HepG2 (cell line): ENCODE results near the gene CDKN1A. TPM values are rescaled to one million over a fixed set of nuclear protein-coding genes. Genes with fewer than 3 reads are reported as not detected.
A peak's percentile ranks its signal among the peaks of the same experiment; 100 is the strongest.

Experiments
- ADNP ChIP-seq: sonication (generic); formaldehyde crosslinking; IDR thresholded peaks from 2 replicates; pipeline ENCODE4 v1.4.0; 2020; ENCODE audit warnings: missing genetic modification reagents
- CEBPB ChIP-seq: IDR thresholded peaks from 2 replicates; pipeline ENCODE4 v1.6.1; 2011; ENCODE audit warnings: low read depth, low read length, improper control_type of control experiment, borderline replicate concordance
- E2F1 ChIP-seq: sonication (generic); formaldehyde crosslinking; IDR thresholded peaks from 2 replicates; pipeline ENCODE4 v1.5.0; 2020; ENCODE audit warnings: missing genetic modification reagents
- GPN1 ChIP-seq: sonication (generic); formaldehyde crosslinking; IDR thresholded peaks from 2 replicates; pipeline ENCODE4 v1.5.1; 2020; ENCODE audit warnings: missing genetic modification reagents, borderline replicate concordance
- HDAC2 ChIP-seq: sonication (generic); formaldehyde crosslinking; IDR thresholded peaks from 2 replicates; pipeline ENCODE4 v1.4.0; 2020; ENCODE audit warnings: missing genetic modification reagents
- SOX5 ChIP-seq: IDR thresholded peaks from 2 replicates; pipeline ENCODE4 v1.6.1; 2016; ENCODE audit warnings: borderline replicate concordance
- TEAD2 ChIP-seq: sonication (generic); formaldehyde crosslinking; IDR thresholded peaks from 2 replicates; pipeline ENCODE4 v1.9.0; 2021; ENCODE audit warnings: missing genetic modification reagents
- ZMYM4 ChIP-seq: sonication (generic); formaldehyde crosslinking; IDR thresholded peaks from 2 replicates; pipeline ENCODE4 v1.8.1; 2023; ENCODE audit warnings: mild to moderate bottlenecking, missing genetic modification reagents
- ZNF292 ChIP-seq: sonication (generic); formaldehyde crosslinking; IDR thresholded peaks from 2 replicates; pipeline ENCODE4 v1.8.1; 2022; ENCODE audit warnings: mild to moderate bottlenecking, low read depth, missing genetic modification reagents, borderline replicate concordance
- ZNF496 ChIP-seq: sonication (generic); formaldehyde crosslinking; IDR thresholded peaks from 2 replicates; pipeline ENCODE4 v1.8.1; 2023; ENCODE audit warnings: mild to moderate bottlenecking, moderate library complexity, missing genetic modification reagents; ENCODE audit not compliant: insufficient replicate concordance
- ZNF605 ChIP-seq: sonication (generic); formaldehyde crosslinking; IDR thresholded peaks from 2 replicates; pipeline ENCODE4 v1.8.0; 2022; ENCODE audit warnings: mild to moderate bottlenecking, missing genetic modification reagents
- ZNF776 ChIP-seq: sonication (generic); formaldehyde crosslinking; IDR thresholded peaks from 2 replicates; pipeline ENCODE4 v1.4.0; 2020; ENCODE audit warnings: mild to moderate bottlenecking, missing genetic modification reagents
- polyA plus RNA-seq, 8 experiments: library from polyadenylated mRNA; depleted of rRNA in 3 of 8; stranded (reverse) in 7 of 8; unstranded in 1 of 8; fragments of >200 nt; fragmentation: Illumina TruSeq in 4 of 8; extraction: Trizol in 4 of 8; gene quantifications; 2 replicates each; pipeline versions ENCODE4 v1.2.1 to v1.2.3, GENCODE V29; 2011 to 2016; ENCODE audit warnings: low read depth in 4 of 8, missing spikeins in 1 of 8, mixed read lengths in 1 of 8; ENCODE audit not compliant: insufficient read depth in 1 of 8
- total RNA-seq, 5 experiments: library from RNA; depleted of rRNA; stranded (reverse); fragments of >200 nt; fragmentation: Illumina TruSeq; extraction: Trizol; gene quantifications; 2 replicates each; pipeline ENCODE4 v1.2.3, GENCODE V29; 2016; ENCODE audit warnings: low read depth in 1 of 5
- TF ChIP-seq, protein P1 (sequence below), 2 experiments: sonication (generic) in 1 of 2; formaldehyde crosslinking in 1 of 2; IDR thresholded peaks; 2 replicates each; pipeline versions ENCODE4 v1.6.1 to v1.9.0; 2014 to 2022; ENCODE audit warnings: antibody characterized with exemption in 1 of 2, borderline replicate concordance in 1 of 2, inconsistent platforms in 1 of 2, low read depth in 1 of 2, missing genetic modification reagents in 1 of 2
- TF ChIP-seq, protein P2 (sequence below): sonication (generic); formaldehyde crosslinking; IDR thresholded peaks from 2 replicates; pipeline ENCODE4 v1.4.0; 2020; ENCODE audit warnings: low read depth, mild to moderate bottlenecking, missing genetic modification reagents
- TF ChIP-seq, protein P3 (sequence below), 2 experiments: IDR thresholded peaks; 2 replicates each; pipeline ENCODE4 v1.6.1; 2011 to 2012; ENCODE audit warnings: low read length in 2 of 2, borderline replicate concordance in 1 of 2, low read depth in 1 of 2, mild to moderate bottlenecking in 1 of 2, moderate library complexity in 1 of 2

CDKN1A gene
- total and polyA plus RNA-seq, 2 of the 13 experiments (the other 11 are each of a cell fraction or from before 2014, with no cell fraction given) = 60.7 to 92.1 TPM

DNA sequence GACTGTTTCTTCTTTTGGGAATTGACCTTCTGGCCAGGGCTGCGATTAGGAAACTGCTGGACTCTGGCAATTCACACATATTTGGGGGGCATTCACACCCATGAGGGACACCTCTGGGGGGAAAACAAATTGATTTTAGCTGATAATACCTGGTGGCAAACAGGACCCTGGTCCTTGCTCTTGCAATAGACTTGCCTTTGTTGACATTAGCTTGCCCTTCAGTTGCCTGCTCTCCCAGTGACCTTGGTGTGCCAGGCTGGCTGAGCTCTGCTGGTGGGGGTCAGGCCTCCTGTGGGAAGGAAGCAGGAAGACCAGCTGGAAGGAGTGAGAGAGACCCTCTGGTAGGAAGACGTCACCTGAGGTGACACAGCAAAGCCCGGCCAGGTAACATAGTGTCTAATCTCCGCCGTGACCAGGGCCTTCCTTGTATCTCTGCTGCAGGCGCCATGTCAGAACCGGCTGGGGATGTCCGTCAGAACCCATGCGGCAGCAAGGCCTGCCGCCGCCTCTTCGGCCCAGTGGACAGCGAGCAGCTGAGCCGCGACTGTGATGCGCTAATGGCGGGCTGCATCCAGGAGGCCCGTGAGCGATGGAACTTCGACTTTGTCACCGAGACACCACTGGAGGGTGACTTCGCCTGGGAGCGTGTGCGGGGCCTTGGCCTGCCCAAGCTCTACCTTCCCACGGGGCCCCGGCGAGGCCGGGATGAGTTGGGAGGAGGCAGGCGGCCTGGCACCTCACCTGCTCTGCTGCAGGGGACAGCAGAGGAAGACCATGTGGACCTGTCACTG lies 5.3 kb downstream of the CDKN1A start (continued):
- peak; percentile 66; the same call in 1 of the 2 replicates for TF ChIP-seq ZNF292 (CRISPR knock-in tag)
- no peak for TF ChIP-seq TEAD2
- TF ChIP-seq, protein P1, sequence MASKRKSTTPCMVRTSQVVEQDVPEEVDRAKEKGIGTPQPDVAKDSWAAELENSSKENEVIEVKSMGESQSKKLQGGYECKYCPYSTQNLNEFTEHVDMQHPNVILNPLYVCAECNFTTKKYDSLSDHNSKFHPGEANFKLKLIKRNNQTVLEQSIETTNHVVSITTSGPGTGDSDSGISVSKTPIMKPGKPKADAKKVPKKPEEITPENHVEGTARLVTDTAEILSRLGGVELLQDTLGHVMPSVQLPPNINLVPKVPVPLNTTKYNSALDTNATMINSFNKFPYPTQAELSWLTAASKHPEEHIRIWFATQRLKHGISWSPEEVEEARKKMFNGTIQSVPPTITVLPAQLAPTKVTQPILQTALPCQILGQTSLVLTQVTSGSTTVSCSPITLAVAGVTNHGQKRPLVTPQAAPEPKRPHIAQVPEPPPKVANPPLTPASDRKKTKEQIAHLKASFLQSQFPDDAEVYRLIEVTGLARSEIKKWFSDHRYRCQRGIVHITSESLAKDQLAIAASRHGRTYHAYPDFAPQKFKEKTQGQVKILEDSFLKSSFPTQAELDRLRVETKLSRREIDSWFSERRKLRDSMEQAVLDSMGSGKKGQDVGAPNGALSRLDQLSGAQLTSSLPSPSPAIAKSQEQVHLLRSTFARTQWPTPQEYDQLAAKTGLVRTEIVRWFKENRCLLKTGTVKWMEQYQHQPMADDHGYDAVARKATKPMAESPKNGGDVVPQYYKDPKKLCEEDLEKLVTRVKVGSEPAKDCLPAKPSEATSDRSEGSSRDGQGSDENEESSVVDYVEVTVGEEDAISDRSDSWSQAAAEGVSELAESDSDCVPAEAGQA (IDR thresholded peaks at IDR 0.05; ENCODE audit: low read depth) = peak; percentile 12; the same call in 1 of the 2 replicates
- TF ChIP-seq, protein P1 (CRISPR knock-in tag; IDR thresholded peaks at IDR 0.05; ENCODE audit: borderline replicate concordance) = no peak
- TF ChIP-seq SOX5 (CRISPR knock-in tag) = peak; percentile 55; the same call in 1 of the 2 replicates
- TF ChIP-seq GPN1 (CRISPR knock-in tag) = no peak
- peak; percentile 97 for TF ChIP-seq HDAC2 (CRISPR knock-in tag)
- TF ChIP-seq CEBPB = peak; percentile 81
- peak; percentile 15; the same call in 1 of the 2 replicates for TF ChIP-seq ZNF776
- peak; percentile 89 for TF ChIP-seq ZMYM4 (CRISPR knock-in tag)
- no peak for TF ChIP-seq ZNF496
- TF ChIP-seq ADNP (CRISPR knock-in tag) = no peak
- TF ChIP-seq, protein P2, sequence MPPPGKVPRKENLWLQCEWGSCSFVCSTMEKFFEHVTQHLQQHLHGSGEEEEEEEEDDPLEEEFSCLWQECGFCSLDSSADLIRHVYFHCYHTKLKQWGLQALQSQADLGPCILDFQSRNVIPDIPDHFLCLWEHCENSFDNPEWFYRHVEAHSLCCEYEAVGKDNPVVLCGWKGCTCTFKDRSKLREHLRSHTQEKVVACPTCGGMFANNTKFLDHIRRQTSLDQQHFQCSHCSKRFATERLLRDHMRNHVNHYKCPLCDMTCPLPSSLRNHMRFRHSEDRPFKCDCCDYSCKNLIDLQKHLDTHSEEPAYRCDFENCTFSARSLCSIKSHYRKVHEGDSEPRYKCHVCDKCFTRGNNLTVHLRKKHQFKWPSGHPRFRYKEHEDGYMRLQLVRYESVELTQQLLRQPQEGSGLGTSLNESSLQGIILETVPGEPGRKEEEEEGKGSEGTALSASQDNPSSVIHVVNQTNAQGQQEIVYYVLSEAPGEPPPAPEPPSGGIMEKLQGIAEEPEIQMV (CRISPR knock-in tag) = peak; percentile 96
- TF ChIP-seq ZNF605 (CRISPR knock-in tag) = peak; percentile 61; the same call in 1 of the 2 replicates
- TF ChIP-seq, protein P3, sequence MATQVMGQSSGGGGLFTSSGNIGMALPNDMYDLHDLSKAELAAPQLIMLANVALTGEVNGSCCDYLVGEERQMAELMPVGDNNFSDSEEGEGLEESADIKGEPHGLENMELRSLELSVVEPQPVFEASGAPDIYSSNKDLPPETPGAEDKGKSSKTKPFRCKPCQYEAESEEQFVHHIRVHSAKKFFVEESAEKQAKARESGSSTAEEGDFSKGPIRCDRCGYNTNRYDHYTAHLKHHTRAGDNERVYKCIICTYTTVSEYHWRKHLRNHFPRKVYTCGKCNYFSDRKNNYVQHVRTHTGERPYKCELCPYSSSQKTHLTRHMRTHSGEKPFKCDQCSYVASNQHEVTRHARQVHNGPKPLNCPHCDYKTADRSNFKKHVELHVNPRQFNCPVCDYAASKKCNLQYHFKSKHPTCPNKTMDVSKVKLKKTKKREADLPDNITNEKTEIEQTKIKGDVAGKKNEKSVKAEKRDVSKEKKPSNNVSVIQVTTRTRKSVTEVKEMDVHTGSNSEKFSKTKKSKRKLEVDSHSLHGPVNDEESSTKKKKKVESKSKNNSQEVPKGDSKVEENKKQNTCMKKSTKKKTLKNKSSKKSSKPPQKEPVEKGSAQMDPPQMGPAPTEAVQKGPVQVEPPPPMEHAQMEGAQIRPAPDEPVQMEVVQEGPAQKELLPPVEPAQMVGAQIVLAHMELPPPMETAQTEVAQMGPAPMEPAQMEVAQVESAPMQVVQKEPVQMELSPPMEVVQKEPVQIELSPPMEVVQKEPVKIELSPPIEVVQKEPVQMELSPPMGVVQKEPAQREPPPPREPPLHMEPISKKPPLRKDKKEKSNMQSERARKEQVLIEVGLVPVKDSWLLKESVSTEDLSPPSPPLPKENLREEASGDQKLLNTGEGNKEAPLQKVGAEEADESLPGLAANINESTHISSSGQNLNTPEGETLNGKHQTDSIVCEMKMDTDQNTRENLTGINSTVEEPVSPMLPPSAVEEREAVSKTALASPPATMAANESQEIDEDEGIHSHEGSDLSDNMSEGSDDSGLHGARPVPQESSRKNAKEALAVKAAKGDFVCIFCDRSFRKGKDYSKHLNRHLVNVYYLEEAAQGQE (IDR thresholded peaks at IDR 0.05; ENCODE audit: borderline replicate concordance in 1 of 2, low read depth in 1 of 2, low read length in 2 of 2) = peak in 1 of 2 experiments; percentile 85; a peak in 2 of 4 replicates
- TF ChIP-seq E2F1 (CRISPR knock-in tag) = no peak
